Skin of body (tissue), 2 donors: ENCODE measurements around the gene MARVELD3. TPM values are rescaled to one million over a fixed set of nuclear protein-coding genes. Genes with fewer than 3 reads are reported as not detected.

ENCODE experiments used
- DNase-seq: peaks from one replicate; lab custom pipeline; 2025; lab: John Stamatoyannopoulos, UW
- total RNA-seq: library from RNA; depleted of rRNA; stranded (reverse); fragments of >200 nt; gene quantifications from one replicate; pipeline ENCODE4 v1.2.3, GENCODE V29; 2014

MARVELD3 gene
- total RNA-seq, 1 donor from 2014 or later, result 3.0 TPM

GRCh38 chr16:71623597-71623996, 2.4 kb upstream of the MARVELD3 start:
- DNase-seq, result no peak

- no peak for DNase-seq
Observed at GRCh38 chr16:71625113-71625850, 702 bp upstream of the MARVELD3 start.

- DNase-seq, result no peak
Observed at GRCh38 chr16:71626858-71627213, 852 bp downstream of the MARVELD3 start.

GRCh38 chr16:71627731-71628181, 1.8 kb downstream of the MARVELD3 start:
- no peak for DNase-seq

- no peak for DNase-seq
Observed at GRCh38 chr16:71628810-71629209, 2.8 kb downstream of the MARVELD3 start.

GRCh38 chr16:71629278-71630016, 3.5 kb downstream of the MARVELD3 start:
- no peak for DNase-seq

GRCh38 chr16:71630808-71631207, 4.8 kb downstream of the MARVELD3 start:
- no peak for DNase-seq

GRCh38 chr16:71631776-71632175, 5.8 kb downstream of the MARVELD3 start:
- DNase-seq, result no peak

- DNase-seq, result no peak
Observed at GRCh38 chr16:71635632-71636031, 9.6 kb downstream of the MARVELD3 start.

- DNase-seq, result no peak
Observed at GRCh38 chr16:71637398-71637797, 11.4 kb downstream of the MARVELD3 start.

GRCh38 chr16:71645450-71645849, 19.5 kb downstream of the MARVELD3 start:
- DNase-seq, result no peak

GRCh38 chr16:71647391-71647790, 21.4 kb downstream of the MARVELD3 start:
- no peak for DNase-seq

- no peak for DNase-seq
Observed at GRCh38 chr16:71648162-71648561, 22.2 kb downstream of the MARVELD3 start.

GRCh38 chr16:71648921-71649320, 22.9 kb downstream of the MARVELD3 start:
- no peak for DNase-seq

GRCh38 chr16:71649704-71650103, 23.7 kb downstream of the MARVELD3 start:
- no peak for DNase-seq

GRCh38 chr16:71658771-71659170, 32.8 kb downstream of the MARVELD3 start:
- no peak for DNase-seq

- DNase-seq, result no peak
Observed at GRCh38 chr16:71659471-71659870, 33.5 kb downstream of the MARVELD3 start.

- no peak for DNase-seq
Observed at GRCh38 chr16:71666264-71666663, 40.3 kb downstream of the MARVELD3 start.

GRCh38 chr16:71666928-71667707, 41.1 kb downstream of the MARVELD3 start:
- DNase-seq, result no peak

- DNase-seq, result no peak
Observed at GRCh38 chr16:71669926-71670536, 44.0 kb downstream of the MARVELD3 start.

- no peak for DNase-seq
Observed at GRCh38 chr16:71670537-71670936, 44.6 kb downstream of the MARVELD3 start.

- DNase-seq, result no peak
Observed at GRCh38 chr16:71671165-71671564, 45.2 kb downstream of the MARVELD3 start.
